Measurements from ENCODE around the gene PIAS1. TPM values are rescaled to one million over a fixed set of nuclear protein-coding genes. Genes with fewer than 3 reads are reported as not detected.

Gene PIAS1
- total and polyA plus RNA-seq, 9 of the 15 experiments (the other 6 are each of a cell fraction or from before 2014, with no cell fraction given), result 18.0 to 59.1 (median 28.5) TPM

DNA sequence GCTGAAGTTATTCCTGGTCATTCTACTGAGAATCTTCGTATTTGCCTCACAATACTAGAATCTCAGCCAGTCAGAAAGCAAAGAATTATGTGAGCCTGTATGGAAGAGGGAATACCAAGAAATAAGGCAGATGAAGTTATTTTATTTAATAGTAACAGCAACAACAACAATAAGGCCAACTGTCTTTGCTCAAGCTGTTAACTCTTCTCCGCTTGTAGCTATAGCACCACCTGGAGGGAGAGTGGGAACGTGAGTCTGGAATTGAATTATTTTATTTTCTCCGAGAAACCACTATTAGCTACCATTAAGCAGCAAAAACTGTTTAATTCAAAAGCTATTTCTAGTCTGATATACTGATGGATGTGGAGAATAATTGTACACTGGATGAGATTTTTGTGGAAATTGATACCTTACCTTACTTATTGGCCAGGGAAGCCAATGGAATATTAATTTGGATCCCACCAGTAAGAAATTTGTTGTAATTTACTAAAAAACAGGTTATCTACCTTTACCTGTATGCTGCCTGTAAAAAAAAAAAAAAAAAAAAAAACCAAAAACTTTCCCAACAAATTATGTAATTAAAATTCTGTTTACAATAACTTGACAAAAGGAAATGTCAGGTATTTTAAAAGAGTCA is 100.9 kb downstream of the PIAS1 start (continued):
- TF ChIP-seq ARID2 (IDR thresholded peaks at IDR 0.05) (peak; percentile 55; the same call in 1 of the 2 replicates), MIER1 (IDR thresholded peaks at IDR 0.05; ENCODE audit: low read depth) (no peak), MAZ (CRISPR knock-in tag; conservative IDR thresholded peaks at IDR 0.05 in 1 of 2, IDR thresholded peaks at IDR 0.05 in 1 of 2) (no peak)
- TF ChIP-seq, protein P1, sequence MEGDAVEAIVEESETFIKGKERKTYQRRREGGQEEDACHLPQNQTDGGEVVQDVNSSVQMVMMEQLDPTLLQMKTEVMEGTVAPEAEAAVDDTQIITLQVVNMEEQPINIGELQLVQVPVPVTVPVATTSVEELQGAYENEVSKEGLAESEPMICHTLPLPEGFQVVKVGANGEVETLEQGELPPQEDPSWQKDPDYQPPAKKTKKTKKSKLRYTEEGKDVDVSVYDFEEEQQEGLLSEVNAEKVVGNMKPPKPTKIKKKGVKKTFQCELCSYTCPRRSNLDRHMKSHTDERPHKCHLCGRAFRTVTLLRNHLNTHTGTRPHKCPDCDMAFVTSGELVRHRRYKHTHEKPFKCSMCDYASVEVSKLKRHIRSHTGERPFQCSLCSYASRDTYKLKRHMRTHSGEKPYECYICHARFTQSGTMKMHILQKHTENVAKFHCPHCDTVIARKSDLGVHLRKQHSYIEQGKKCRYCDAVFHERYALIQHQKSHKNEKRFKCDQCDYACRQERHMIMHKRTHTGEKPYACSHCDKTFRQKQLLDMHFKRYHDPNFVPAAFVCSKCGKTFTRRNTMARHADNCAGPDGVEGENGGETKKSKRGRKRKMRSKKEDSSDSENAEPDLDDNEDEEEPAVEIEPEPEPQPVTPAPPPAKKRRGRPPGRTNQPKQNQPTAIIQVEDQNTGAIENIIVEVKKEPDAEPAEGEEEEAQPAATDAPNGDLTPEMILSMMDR (IDR thresholded peaks at IDR 0.05 in 2 of 3, conservative IDR thresholded peaks at IDR 0.05 in 1 of 3; ENCODE audit: insufficient read depth in 2 of 3, low read depth in 1 of 3, low read length in 3 of 3), result peak; percentile 56 to 79 (median 58)
- TF ChIP-seq, protein P2, sequence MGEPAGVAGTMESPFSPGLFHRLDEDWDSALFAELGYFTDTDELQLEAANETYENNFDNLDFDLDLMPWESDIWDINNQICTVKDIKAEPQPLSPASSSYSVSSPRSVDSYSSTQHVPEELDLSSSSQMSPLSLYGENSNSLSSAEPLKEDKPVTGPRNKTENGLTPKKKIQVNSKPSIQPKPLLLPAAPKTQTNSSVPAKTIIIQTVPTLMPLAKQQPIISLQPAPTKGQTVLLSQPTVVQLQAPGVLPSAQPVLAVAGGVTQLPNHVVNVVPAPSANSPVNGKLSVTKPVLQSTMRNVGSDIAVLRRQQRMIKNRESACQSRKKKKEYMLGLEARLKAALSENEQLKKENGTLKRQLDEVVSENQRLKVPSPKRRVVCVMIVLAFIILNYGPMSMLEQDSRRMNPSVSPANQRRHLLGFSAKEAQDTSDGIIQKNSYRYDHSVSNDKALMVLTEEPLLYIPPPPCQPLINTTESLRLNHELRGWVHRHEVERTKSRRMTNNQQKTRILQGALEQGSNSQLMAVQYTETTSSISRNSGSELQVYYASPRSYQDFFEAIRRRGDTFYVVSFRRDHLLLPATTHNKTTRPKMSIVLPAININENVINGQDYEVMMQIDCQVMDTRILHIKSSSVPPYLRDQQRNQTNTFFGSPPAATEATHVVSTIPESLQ (CRISPR knock-in tag; IDR thresholded peaks at IDR 0.05), result no peak

DNA sequence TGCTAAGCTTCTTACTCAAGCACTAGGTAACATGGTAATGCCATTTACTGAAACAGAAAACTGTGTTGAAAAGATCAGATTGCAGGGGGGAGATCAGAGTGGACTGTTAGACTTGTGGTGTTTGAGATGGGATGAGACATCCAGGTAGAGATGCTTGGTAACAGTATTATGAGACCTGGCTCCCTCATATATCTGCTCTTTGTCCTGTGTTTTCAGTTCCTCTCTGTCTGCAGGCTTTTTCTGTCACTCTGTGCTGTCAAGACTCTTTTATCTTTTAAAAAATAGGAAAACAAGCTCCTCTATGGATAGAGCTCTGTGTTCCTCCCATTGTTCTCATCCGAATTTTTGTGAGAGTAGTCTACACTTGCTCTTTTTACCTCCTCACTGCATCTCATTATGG is 103.0 kb downstream of the PIAS1 start:
- Histone ChIP-seq H3K27me3 (ENCODE audit: control insufficient read depth in 2 of 2, insufficient read depth in 2 of 2, low read length in 2 of 2) (no peaks in the 10 kb centered on the region), H4K20me1 (replicated peaks; ENCODE audit: control insufficient read depth, insufficient read depth, low read length) (no peaks in the 10 kb centered on the region), H3K27ac (ENCODE audit: extremely low read depth, low read depth, low read length) (no peak overlapping the region), H3K9me1 (ENCODE audit: control insufficient read depth, insufficient read depth, low read length) (no peaks in the 10 kb centered on the region), H3K36me3 (ENCODE audit: control insufficient read depth, insufficient read depth, low read length) (peaks cover 66% of the 10 kb centered on the region), H2AFZ (ENCODE audit: low read depth, low read length) (no peak overlapping the region), H3K4me1 (replicated peaks in 1 of 2; ENCODE audit: control insufficient read depth in 2 of 2, insufficient read depth in 2 of 2, low read length in 2 of 2) (no peaks in the 10 kb centered on the region), H3K9me3 (replicated peaks; ENCODE audit: control insufficient read depth, insufficient read depth, low read depth, low read length) (no peaks in the 10 kb centered on the region), H3K4me3 (no peak overlapping the region), H3K9ac (ENCODE audit: insufficient read depth in 1 of 2, low read depth in 2 of 2, low read length in 2 of 2) (no peak overlapping the region), H3K79me2 (ENCODE audit: control insufficient read depth, insufficient read depth, low read length) (no peaks in the 10 kb centered on the region), H3K4me2 (ENCODE audit: insufficient read depth, low read length) (no peak overlapping the region)
- 45% methylated on average over 1 of the region's 1 CpG for WGBS (ENCODE audit: insufficient coverage, low coverage, missing lambda C conversion rate)
- DNase-seq (ENCODE audit: extremely low read depth in 1 of 4, low spot score in 3 of 4) (no peak), FAIRE-seq (no peak), ATAC-seq (no peak)
- in situ Hi-C loops (cut with MboI), result no loop called here
- ChIA-PET POLR2A (no interaction called here), CTCF (ENCODE audit: low intra/inter-chr PET ratio) (no interaction called here)
- no TSS peak for BruUV-seq (replicated peaks)
- intact Hi-C loops (cut with micrococcal nuclease), result loop anchor here (10.0 kb wide), 1 partner anchor 102 kb away; the partner anchor contains the start of gene PIAS1
- TF ChIP-seq CCAR2 (IDR thresholded peaks at IDR 0.05; ENCODE audit: low read depth, low read length) (no peak), POU5F1 (IDR thresholded peaks at IDR 0.05; ENCODE audit: borderline replicate concordance, low read depth, low read length, partially characterized antibody) (no peak), SLC30A9 (CRISPR knock-in tag; IDR thresholded peaks at IDR 0.05) (no peak), POLR2AphosphoS5 (IDR thresholded peaks at IDR 0.05; ENCODE audit: control insufficient read depth, insufficient read depth, low read depth, low read length) (no peak), U2AF1 (optimal IDR thresholded peaks at IDR 0.05; ENCODE audit: low read depth, low read length) (no peak), SRSF3 (IDR thresholded peaks at IDR 0.05; ENCODE audit: insufficient read depth, low read length) (no peak), POLR2AphosphoS2 (IDR thresholded peaks at IDR 0.05; ENCODE audit: low read length) (no peak), HDAC1 (IDR thresholded peaks at IDR 0.05) (no peak), ZNF146 (CRISPR knock-in tag; IDR thresholded peaks at IDR 0.05; ENCODE audit: unreplicated experiment) (no peak), TOE1 (IDR thresholded peaks at IDR 0.05; ENCODE audit: borderline replicate concordance) (no peak), TOE1 (CRISPR knock-in tag; IDR thresholded peaks at IDR 0.05; ENCODE audit: borderline replicate concordance, low read depth) (no peak)

Data from K562 (cell line).